Stimulated activated CD4-positive, alpha-beta T cell treated with anti-CD3 and anti-CD28 coated beads, Interleukin-15, amount 100 ng/mL, for 24 hours (primary cell): Measurements from ENCODE around the gene SCUBE1.

Experiments used
- DNase-seq: peaks from one replicate; pipeline ENCODE4 v3.0.0-alpha.2; 2020

The SCUBE1 gene

DNA sequence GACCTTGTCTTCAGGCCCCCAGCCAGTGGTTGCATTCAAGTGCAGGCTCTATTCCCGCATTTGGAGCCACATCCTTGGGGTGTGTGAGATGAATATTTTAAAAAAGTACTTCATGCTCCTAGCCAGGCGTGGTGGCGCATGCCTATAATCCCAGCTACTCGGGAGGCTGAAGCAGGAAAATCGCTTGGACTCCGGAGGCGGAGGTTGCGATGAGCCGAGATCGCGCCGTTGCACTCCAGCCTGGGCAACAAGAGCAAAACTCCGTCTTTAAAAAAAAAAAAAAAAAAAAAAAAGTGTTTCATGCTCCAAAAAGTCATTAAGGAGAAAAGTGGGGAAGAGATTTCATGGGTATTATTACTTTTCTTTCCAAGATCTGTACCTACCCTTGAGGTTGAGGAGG, 18.0 kb downstream of the SCUBE1 start:
- no peak for DNase-seq

GRCh38 chr22:43320943-43321900, 21.9 kb downstream of the SCUBE1 start:
- no peak for DNase-seq

DNA sequence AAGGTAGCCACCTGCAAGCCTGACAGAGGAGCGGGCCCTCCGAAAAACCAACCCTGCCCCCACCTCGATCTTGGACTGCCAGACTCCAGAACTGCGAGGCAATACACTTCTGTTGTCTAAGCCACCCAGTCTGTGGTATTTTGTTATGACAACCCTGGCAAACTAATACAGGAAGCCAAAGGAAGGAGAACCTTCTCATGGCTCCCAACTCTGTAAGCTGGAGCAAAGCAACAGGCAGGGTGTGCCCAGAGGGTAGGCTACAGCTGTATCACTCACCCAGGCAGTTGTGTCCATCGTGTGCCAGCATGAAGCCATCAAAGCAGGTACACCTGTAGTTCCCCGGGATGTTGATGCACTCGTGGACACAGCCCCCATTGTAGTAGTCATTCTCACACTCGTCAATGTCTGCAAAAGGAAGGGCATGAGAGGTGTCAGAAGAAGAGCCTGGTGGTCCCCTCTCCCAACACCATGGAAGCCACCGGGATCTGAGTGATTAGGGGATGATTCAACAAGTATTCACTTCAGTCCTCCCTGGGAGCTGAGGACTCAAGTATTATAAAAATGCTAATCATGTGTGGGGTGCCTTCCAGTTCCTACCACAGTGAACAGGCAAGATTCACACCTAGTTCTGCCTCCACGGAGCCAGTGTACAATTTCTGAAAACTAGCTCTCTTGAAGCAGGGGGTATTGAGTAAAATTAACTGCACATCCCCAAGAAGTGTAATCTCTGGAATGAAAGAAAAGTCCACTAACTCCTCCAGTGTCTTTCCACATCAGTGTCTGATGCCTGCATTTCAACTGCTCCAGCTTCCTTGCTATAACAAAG, 23.3 kb downstream of the SCUBE1 start:
- DNase-seq, result no peak

DNA sequence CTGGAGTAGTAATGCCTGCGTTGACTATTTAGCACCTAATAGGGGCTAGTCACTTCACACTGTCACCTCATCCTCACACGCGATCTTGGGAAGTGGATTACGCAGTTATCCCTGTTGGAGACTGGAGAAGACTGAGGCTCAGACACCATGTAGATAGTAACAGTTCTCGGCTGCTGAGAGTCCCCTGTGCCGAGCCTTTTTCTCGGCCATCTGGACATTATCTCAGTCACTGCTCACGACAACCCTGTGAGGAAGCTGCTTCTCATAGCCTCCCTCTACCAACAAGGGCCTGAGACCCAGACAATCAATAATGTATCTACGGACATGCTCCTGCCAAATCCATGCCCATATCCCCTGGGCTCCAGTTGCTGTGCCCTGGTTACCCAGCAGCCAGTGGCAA, 25.9 kb downstream of the SCUBE1 start:
- DNase-seq, result no peak

- no peak for DNase-seq
Observed at GRCh38 chr22:43315687-43316217, 27.4 kb downstream of the SCUBE1 start.

DNA sequence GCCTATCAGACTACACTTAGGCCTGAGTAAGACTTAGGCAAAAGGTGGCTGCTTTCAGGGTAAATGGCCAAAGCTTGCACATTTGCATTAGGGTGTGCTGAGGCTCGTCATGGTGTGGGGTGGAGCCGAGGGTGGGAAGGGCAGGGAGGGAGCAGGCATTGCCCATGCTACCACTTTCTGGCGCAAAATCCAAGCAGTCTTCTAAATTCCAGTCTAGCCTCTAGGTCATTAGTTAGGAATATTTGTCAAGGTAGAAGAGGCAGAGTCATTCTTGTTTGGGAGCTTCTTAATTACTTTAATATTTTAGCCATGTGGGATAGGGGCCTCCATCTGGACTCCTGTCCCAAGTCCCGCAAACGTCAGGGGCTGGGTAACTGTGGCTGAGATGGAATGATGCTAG, 28.6 kb downstream of the SCUBE1 start:
- DNase-seq, result no peak

DNA sequence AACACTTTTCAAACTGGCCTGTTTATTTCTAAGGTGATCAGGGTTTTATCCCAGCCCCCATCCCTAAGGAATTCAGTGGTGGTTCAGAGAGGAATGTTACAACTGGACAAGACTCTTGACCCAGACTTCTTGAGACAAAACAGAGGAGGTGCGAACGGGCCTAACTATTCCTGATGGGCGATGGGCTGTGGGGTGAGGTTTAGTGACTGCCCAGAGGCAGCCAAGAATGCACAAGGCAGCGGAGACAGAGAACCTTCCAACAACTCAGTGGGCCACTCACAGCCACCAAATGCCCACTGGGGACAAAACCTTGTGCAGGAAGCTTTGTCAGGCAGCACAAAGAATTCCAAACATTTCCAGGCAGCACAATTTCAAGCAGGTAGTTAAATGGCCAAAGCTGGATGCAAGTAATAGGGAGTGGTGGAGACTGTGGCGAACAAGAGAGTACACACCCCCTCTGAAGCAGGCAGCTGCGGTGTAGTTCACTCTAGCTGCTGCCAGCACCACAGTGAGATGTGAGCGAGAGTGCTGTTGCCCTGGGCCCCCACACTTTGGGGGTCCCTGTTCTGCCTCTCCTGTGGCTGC, 29.2 kb downstream of the SCUBE1 start:
- no peak for DNase-seq

GRCh38 chr22:43313244-43313889, 29.8 kb downstream of the SCUBE1 start:
- no peak for DNase-seq

DNA sequence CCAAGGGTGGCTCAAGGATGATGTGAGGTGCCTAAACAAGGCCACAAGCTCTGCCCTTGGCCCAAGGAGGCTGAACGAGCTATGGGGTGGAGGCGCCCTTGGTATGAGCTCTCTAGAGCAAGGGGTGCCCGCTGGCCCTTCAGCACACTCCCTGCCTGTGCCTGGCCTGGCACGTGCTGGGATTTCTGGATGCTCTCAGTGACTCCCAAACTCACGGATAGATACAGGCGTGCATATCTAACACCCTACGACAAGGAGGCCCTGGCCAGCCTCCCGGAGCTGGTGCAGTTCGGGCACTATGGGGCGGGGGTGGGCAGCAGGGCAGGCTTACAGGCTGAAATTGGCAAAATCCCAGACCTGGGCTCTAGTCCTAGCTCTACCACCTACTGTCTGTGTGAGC, 30.6 kb downstream of the SCUBE1 start:
- no peak for DNase-seq

DNA sequence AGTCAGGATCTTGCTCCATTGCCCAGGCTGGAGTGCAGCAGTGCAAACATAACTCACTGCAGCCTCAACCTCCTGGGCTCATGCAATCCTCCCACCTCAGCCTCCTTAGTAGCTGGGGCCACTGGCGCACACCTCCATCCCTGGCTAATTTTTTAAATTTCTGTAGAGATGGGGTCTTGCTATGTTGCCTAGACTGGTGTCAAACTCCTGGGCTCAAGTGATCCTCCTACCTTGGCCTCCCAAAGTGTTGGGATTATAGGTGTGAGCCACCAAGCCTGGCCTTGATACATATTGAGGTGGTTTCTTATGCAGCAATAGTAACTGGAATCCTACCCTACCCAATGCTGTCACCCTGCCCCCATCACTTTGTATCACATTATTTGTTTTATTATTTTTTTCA, 32.4 kb downstream of the SCUBE1 start:
- no peak for DNase-seq

DNA sequence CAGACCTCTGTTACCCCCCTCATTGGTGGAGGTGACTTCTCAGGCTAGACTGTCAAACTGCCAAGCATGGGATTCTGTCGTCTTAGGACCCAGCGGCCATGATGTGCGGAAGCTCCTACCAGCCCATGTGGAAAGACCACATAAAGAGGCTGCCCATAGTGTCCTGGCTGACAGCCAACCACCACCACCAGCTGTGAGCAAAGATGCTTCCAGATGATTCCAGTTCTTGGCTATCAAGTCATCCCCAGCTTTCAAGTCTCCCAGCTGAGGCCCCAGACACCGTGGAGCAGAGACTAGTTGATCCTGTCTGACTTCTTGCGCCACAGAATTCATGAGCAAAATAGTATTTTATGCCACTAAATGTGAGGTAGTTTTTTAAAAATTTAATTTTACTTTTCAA, 32.9 kb downstream of the SCUBE1 start:
- DNase-seq, result no peak

DNA sequence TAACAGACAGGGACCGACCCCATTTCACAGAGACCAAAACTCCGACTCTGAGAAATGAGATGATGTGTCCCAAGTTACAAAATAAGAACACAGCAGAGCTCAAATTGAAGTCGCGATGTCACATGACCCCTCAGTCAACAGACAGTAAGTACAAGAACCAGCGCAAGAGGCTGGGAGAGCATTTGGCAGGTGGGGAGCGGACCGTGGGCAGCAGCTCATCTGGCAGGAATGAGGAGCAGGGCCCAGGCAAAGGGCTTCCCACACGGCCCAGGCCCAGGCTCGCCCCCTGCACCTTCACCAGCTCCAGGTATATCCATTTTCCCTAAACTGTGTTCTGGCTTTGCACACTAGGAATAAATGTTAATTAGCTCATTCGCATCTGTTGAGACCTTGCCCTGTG, 34.3 kb downstream of the SCUBE1 start:
- no peak for DNase-seq

GRCh38 chr22:43308060-43308830, 34.9 kb downstream of the SCUBE1 start:
- DNase-seq, result no peak

- DNase-seq, result no peak
Observed at GRCh38 chr22:43305806-43306205, 37.4 kb downstream of the SCUBE1 start.

- DNase-seq, result no peak
Observed at GRCh38 chr22:43304831-43305590, 38.2 kb downstream of the SCUBE1 start.

DNA sequence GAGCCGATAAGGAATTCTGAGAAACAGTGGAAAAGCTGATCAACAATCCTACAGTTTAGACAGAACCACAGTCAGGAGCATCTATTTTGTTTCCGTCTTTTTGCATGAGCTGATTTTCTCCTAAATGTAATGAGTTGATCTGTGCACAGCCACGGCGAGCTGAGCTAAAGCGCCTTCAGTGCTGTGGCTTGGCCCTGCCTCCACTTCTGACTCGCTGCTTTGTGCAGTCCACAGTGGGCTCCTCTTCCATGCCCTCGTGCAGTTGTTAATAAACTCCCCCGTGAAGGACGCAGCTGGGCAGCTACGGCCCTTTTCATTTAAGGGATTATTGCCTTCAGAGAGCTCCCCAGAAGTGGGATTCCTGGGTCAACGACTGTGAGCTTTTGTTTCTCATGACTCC, 39.4 kb downstream of the SCUBE1 start:
- no peak for DNase-seq

- DNase-seq, result no peak
Observed at GRCh38 chr22:43303166-43303565, 40.0 kb downstream of the SCUBE1 start.

DNA sequence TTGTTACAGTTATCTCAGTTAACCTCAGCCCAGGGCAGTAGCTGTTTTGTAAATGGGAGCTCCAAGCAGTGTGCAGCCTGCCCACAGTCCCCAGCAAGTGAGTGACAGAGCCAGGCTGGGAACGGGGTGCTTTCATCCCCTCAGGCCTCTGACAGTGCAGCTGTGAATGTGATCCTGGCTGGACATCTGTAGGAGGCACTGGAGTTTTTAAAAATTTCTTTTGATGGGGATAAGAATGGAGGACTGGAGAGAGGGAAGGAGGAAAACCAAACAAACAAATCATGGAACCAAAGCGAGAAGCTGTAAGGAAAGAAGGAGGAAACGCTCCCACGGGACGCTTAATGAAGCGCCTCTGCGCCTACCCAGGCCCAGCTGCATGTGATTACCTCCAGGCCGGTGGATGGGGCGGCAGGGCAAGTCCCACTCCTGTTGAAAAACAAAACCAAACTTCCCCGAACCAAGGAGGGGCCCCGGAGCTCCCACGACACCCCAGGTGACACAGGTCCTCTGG, 40.6 kb downstream of the SCUBE1 start:
- DNase-seq, result no peak

DNA sequence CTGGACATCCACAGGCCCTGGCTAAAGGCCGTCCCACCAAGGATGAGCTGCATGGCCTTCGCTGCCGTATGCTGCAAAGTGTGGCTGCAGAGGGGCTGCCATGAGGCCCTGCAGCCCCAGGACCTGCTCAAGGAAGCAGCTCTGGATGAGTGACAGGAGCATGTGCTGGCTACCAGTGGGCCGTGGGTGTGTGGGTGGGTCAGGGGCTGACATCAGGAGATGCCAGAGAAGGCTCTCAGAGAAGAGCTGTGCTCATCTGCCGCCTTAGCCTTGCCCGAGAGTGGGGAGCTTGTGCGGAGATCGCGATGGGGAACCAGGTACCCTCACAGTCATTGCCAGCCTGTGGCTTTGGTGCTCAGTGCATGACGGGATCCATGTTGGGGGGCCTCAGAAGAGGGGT, 41.3 kb downstream of the SCUBE1 start:
- DNase-seq, result no peak

GRCh38 chr22:43300891-43301676, 42.1 kb downstream of the SCUBE1 start:
- DNase-seq, result no peak
